DND-41 (cell line): Measurements from ENCODE around the gene LILRB5.

ENCODE experiments used
- CTCF ChIP-seq: IDR thresholded peaks from 2 replicates; pipeline ENCODE4 v1.5.1; 2012; ENCODE audit warnings: borderline replicate concordance, low read length, moderate library complexity, mild to moderate bottlenecking; ENCODE audit not compliant: poor library complexity, severe bottlenecking; ENCODE audit errors: extremely low read depth
- EZH2 ChIP-seq: IDR thresholded peaks from 3 replicates; pipeline ENCODE4 v1.6.1; 2012; ENCODE audit warnings: borderline replicate concordance, low read depth, mild to moderate bottlenecking, moderate library complexity, low read length, inconsistent platforms; ENCODE audit not compliant: severe bottlenecking

DNA sequence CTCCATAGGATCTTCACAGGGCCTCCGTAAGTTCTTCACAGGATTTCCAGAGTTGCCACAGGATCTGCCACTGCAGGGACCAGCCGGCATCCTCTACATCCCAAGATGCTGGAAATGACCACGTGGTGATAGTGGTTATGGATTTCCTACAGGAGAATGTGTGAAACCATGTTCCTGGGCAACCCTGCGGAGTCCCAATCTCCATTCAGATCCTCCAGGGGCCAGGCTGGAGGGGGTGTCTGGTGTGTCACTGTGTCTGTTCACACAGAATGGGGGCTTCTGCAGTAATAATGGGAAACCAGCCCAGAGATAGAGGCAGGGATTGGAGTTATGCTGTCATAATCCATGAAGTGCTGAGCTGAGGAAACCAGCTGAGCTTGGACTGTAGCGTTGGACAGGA is 23.1 kb downstream of the LILRB5 start:
- TF ChIP-seq CTCF (no peak), EZH2 (no peak)
